CD14-positive monocyte (primary cell): ENCODE data around the gene PRKD1. TPM values are rescaled to one million over a fixed set of nuclear protein-coding genes. Genes with fewer than 3 reads are reported as not detected.

Source experiments
- DNase-seq, 3 donors: peaks; one replicate each; pipeline ENCODE4 v3.0.0-alpha.2; 2011 to 2022
- H2AFZ ChIP-seq: 2 replicates; pipeline ENCODE4 v1.6.0; 2012; ENCODE audit warnings: mild to moderate bottlenecking, low read depth, low read length, inconsistent platforms; ENCODE audit not compliant: insufficient read depth, poor library complexity, severe bottlenecking
- H3K27ac ChIP-seq, 2 donors: 1 replicate in 1 of 2; 2 replicates in 1 of 2; pipeline ENCODE4 v1.5.1; 2012 to 2013; ENCODE audit warnings: low read length in 2 of 2, control low read depth in 1 of 2, inconsistent platforms in 1 of 2, low read depth in 1 of 2, mild to moderate bottlenecking in 1 of 2
- H3K27me3 ChIP-seq, 2 donors: one replicate each; pipeline versions ENCODE4 v1.6.0 to v1.6.1; 2011 to 2013; ENCODE audit warnings: low read length in 2 of 2; ENCODE audit not compliant: control insufficient read depth in 2 of 2, insufficient read depth in 2 of 2
- H3K36me3 ChIP-seq, 2 donors: replicated peaks in 1 of 2; 1 replicate in 1 of 2; 2 replicates in 1 of 2; pipeline versions ENCODE4 v1.5.1 to v1.6.1; 2012 to 2013; ENCODE audit warnings: low read length in 2 of 2, control low read depth in 1 of 2, inconsistent platforms in 1 of 2, mild to moderate bottlenecking in 1 of 2; ENCODE audit not compliant: insufficient read depth in 2 of 2, control insufficient read depth in 1 of 2
- H3K4me1 ChIP-seq, 2 donors: 1 replicate in 1 of 2; 2 replicates in 1 of 2; pipeline versions ENCODE4 v1.5.1 to v1.6.1; 2012 to 2013; ENCODE audit warnings: low read length in 2 of 2, control low read depth in 1 of 2, inconsistent platforms in 1 of 2, mild to moderate bottlenecking in 1 of 2, moderate library complexity in 1 of 2; ENCODE audit not compliant: insufficient read depth in 2 of 2, control insufficient read depth in 1 of 2
- H3K4me2 ChIP-seq: replicated peaks from 2 replicates; pipeline ENCODE3; 2012; ENCODE audit warnings: low read length, moderate library complexity, mild to moderate bottlenecking; ENCODE audit not compliant: poor library complexity, severe bottlenecking; ENCODE audit errors: extremely low read depth
- H3K4me3 ChIP-seq, 3 experiments: fragments of 200-600 bp in 1 of 3; sonication (generic) in 1 of 3; replicated peaks in 1 of 3; 1 replicate in 2 of 3; 2 replicates in 1 of 3; pipeline ENCODE4 v1.5.1; 2011 to 2013; ENCODE audit warnings: low read length in 3 of 3, mild to moderate bottlenecking in 3 of 3, control low read depth in 2 of 3, low read depth in 2 of 3, inconsistent platforms in 1 of 3, moderate library complexity in 1 of 3
- H3K79me2 ChIP-seq: 2 replicates; pipeline ENCODE4 v1.6.0; 2012; ENCODE audit warnings: mild to moderate bottlenecking, control low read depth, inconsistent platforms, low read length, moderate library complexity; ENCODE audit not compliant: insufficient read depth
- H3K9ac ChIP-seq: 2 replicates; pipeline ENCODE4 v1.6.0; 2017; ENCODE audit warnings: low read length, mild to moderate bottlenecking; ENCODE audit not compliant: insufficient read depth, poor library complexity, severe bottlenecking
- H3K9me3 ChIP-seq, 2 donors: replicated peaks in 1 of 2; 1 replicate in 1 of 2; 2 replicates in 1 of 2; pipeline versions ENCODE4 v1.5.1 to v1.6.1; 2012 to 2013; ENCODE audit warnings: low read length in 2 of 2, control low read depth in 1 of 2; ENCODE audit not compliant: control insufficient read depth in 1 of 2, insufficient read depth in 1 of 2
- H4K20me1 ChIP-seq: 2 replicates; pipeline ENCODE4 v1.6.0; 2012; ENCODE audit warnings: mild to moderate bottlenecking, low read length, control low read depth, moderate library complexity; ENCODE audit not compliant: insufficient read depth
- H3K27ac Mint-ChIP-seq, 7 donors: one replicate each; pipeline ENCODE4 v1.8.0; 2020; ENCODE audit warnings: mild to moderate bottlenecking in 7 of 7, mixed read lengths in 7 of 7, moderate library complexity in 6 of 7, inconsistent platforms in 2 of 7
- H3K27me3 Mint-ChIP-seq, 3 donors: one replicate each; pipeline ENCODE4 v1.8.0; 2021 to 2022; ENCODE audit warnings: low read depth in 3 of 3, mild to moderate bottlenecking in 3 of 3, mixed read lengths in 3 of 3, moderate library complexity in 3 of 3, inconsistent platforms in 1 of 3
- H3K36me3 Mint-ChIP-seq, 2 donors: one replicate each; pipeline ENCODE4 v1.8.0; 2020; ENCODE audit warnings: mixed read lengths in 2 of 2, inconsistent platforms in 1 of 2, mild to moderate bottlenecking in 1 of 2
- H3K4me1 Mint-ChIP-seq: one replicate; pipeline ENCODE4 v1.8.0; 2020; ENCODE audit warnings: mild to moderate bottlenecking, mixed read lengths
- H3K4me3 Mint-ChIP-seq, 2 donors: one replicate each; pipeline ENCODE4 v1.8.0; 2020; ENCODE audit warnings: mild to moderate bottlenecking in 2 of 2, mixed read lengths in 2 of 2, moderate library complexity in 1 of 2
- H3K9me3 Mint-ChIP-seq, 7 donors: one replicate each; pipeline ENCODE4 v1.8.0; 2020 to 2022; ENCODE audit warnings: mixed read lengths in 7 of 7, mild to moderate bottlenecking in 6 of 7, moderate library complexity in 6 of 7, inconsistent platforms in 2 of 7
- WGBS: methylation state at CpG from one replicate; pipeline ENCODE4 v1.1.5; 2013; ENCODE audit warnings: missing lambda C conversion rate; ENCODE audit not compliant: insufficient coverage; 5-methylcytosine and 5-hydroxymethylcytosine counted together
- intact Hi-C, 2 donors: fragments of 100-400 bp; cut with micrococcal nuclease; formaldehyde crosslinking; loops; one replicate each; pipeline versions ENCODE4 v1.15.0 to v1.15.1; 2023
- polyA plus RNA-seq, 3 donors: library from polyadenylated mRNA; depleted of rRNA in 1 of 3; unstranded in 2 of 3; stranded (reverse) in 1 of 3; fragments of 300-500 nt in 2 of 3; fragments of >200 nt in 1 of 3; fragmentation: Illumina TruSeq in 2 of 3; gene quantifications; 1 replicate in 2 of 3; 2 replicates in 1 of 3; pipeline ENCODE4 v1.2.3, GENCODE V29; 2012 to 2021
- TF ChIP-seq, protein P1 (sequence below): fragments of 200-600 bp; IDR thresholded peaks from one replicate; pipeline ENCODE4 v1.8.0; 2022; ENCODE audit warnings: antibody characterized with exemption, mild to moderate bottlenecking

PRKD1 gene
- polyA plus RNA-seq, 3 donors = not detected

DNA sequence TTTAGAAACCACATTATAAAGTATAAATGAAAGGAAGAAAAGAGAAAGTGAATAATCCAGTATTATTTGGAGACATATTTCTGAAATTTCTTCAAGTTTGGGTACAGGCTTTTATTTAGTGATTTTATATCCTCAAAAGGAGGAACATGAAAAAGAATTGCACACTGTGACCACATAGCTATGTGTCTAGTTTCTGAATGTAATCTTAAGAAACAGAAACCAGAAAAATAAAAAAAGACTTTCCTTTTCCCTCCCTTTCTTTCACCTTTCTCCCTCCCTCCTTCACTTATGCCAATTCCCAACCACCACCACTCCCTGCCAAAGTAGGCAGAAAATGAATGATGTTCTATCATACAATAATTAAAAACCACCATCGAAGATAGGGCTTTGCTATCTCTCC lies 189.6 kb downstream of the PRKD1 start:
- Histone ChIP-seq H3K9me3 (peaks cover 0 to 8% of the 10 kb centered on the region in 2 donors), H3K27me3 (no peaks in the 10 kb centered on the region), H3K9ac (no peak overlapping the region), H3K36me3 (no peaks in the 10 kb centered on the region), H3K4me1 (no peaks in the 10 kb centered on the region), H3K79me2 (no peaks in the 10 kb centered on the region), H4K20me1 (no peaks in the 10 kb centered on the region), H3K4me3 (no peak overlapping the region), H2AFZ (no peak overlapping the region), H3K4me2 (no peak overlapping the region), H3K27ac (no peak overlapping the region)
- peaks cover 0 to 9% (median 3%) of the 10 kb centered on the region in 7 donors for H3K9me3 Mint-ChIP-seq
- H3K27ac Mint-ChIP-seq = no peak overlapping the region
- intact Hi-C loops = no loop called here
- no peaks in the 10 kb centered on the region for H3K36me3 Mint-ChIP-seq
- H3K4me3 Mint-ChIP-seq = no peak overlapping the region
- H3K4me1 Mint-ChIP-seq = no peaks in the 10 kb centered on the region
- no CpG with 5 or more reads among the region's 1 CpG for WGBS
- no peak for DNase-seq
- no peaks in the 10 kb centered on the region for H3K27me3 Mint-ChIP-seq
- TF ChIP-seq, protein P1, sequence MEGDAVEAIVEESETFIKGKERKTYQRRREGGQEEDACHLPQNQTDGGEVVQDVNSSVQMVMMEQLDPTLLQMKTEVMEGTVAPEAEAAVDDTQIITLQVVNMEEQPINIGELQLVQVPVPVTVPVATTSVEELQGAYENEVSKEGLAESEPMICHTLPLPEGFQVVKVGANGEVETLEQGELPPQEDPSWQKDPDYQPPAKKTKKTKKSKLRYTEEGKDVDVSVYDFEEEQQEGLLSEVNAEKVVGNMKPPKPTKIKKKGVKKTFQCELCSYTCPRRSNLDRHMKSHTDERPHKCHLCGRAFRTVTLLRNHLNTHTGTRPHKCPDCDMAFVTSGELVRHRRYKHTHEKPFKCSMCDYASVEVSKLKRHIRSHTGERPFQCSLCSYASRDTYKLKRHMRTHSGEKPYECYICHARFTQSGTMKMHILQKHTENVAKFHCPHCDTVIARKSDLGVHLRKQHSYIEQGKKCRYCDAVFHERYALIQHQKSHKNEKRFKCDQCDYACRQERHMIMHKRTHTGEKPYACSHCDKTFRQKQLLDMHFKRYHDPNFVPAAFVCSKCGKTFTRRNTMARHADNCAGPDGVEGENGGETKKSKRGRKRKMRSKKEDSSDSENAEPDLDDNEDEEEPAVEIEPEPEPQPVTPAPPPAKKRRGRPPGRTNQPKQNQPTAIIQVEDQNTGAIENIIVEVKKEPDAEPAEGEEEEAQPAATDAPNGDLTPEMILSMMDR = no peak

DNA sequence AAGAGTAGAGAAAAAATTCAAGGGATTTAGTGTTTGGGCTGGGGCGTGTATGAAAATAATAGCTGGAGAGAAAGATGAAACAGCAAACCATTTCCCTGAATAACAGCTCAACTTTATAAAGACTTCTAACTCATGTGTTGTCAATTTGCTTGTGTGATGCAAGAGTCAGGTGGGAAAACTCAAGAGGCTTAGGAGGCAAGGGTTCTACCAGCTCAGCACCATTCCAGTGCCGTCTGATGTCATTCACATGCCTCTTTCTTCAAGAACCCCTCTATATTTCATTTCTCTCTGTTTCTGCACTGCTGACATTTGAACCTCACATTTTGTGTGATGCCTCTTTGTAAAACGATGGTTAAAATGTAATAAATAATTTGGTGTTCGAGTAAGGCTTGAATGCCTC lies 192.2 kb downstream of the PRKD1 start:
- Histone ChIP-seq H2AFZ (no peak overlapping the region), H3K4me2 (no peak overlapping the region), H3K4me3 (no peak overlapping the region), H3K27ac (no peak overlapping the region), H3K27me3 (no peaks in the 10 kb centered on the region), H3K36me3 (no peaks in the 10 kb centered on the region), H4K20me1 (no peaks in the 10 kb centered on the region), H3K9me3 (peaks cover 0 to 8% of the 10 kb centered on the region in 2 donors), H3K4me1 (no peaks in the 10 kb centered on the region), H3K9ac (no peak overlapping the region), H3K79me2 (no peaks in the 10 kb centered on the region)
- Mint-ChIP-seq H3K27me3 (peaks cover 0 to 2% (median 0%) of the 10 kb centered on the region in 3 donors), H3K9me3 (peaks cover 0 to 9% (median 4%) of the 10 kb centered on the region in 7 donors), H3K4me1 (no peaks in the 10 kb centered on the region), H3K36me3 (no peaks in the 10 kb centered on the region), H3K27ac (no peak overlapping the region), H3K4me3 (no peak overlapping the region)
- WGBS = 100% methylated on average over 1 of the region's 4 CpGs
- DNase-seq = no peak
- TF ChIP-seq, protein P1 = no peak
- intact Hi-C loops = no loop called here
